Vagina (tissue), 2 donors: ENCODE data around the gene EGFLAM.

Source experiments
- CTCF ChIP-seq, 3 experiments: fragments of 450-650 bp in 2 of 3; fragments of 200-600 bp in 1 of 3; sonication (generic) in 1 of 3; IDR thresholded peaks; one replicate each; pipeline ENCODE4 v1.5.1; 2017 to 2019; ENCODE audit warnings: antibody characterized with exemption in 3 of 3, mild to moderate bottlenecking in 2 of 3, moderate library complexity in 2 of 3
- POLR2A ChIP-seq, 2 donors: fragments of 450-650 bp; IDR thresholded peaks; one replicate each; pipeline ENCODE4 v1.6.1; 2017; ENCODE audit warnings: antibody characterized with exemption in 2 of 2, mild to moderate bottlenecking in 2 of 2, moderate library complexity in 2 of 2
- POLR2AphosphoS5 ChIP-seq, 2 donors: sonication (generic); formaldehyde crosslinking; IDR thresholded peaks; one replicate each; pipeline ENCODE4 v1.9.0; 2017; ENCODE audit warnings: antibody characterized with exemption in 2 of 2, mild to moderate bottlenecking in 2 of 2, low read depth in 1 of 2; ENCODE audit not compliant: insufficient read depth in 1 of 2

- TF ChIP-seq CTCF (IDR thresholded peaks at IDR 0.05) (no peak), POLR2AphosphoS5 (IDR thresholded peaks at IDR 0.05; ENCODE audit: insufficient read depth in 1 of 2, low read depth in 1 of 2) (no peak), POLR2A (IDR thresholded peaks at IDR 0.05) (no peak)
Measured at GRCh38 chr5:38331831-38332230, 73.5 kb downstream of the EGFLAM start.
